Measurements from ENCODE around the gene KDM4D.
"Not testable (repeated sequence)": the region's sequence is repeated elsewhere in the genome, so short reads cannot be mapped to it uniquely, and the experiment has no call there.

The KDM4D gene

GRCh38 chr11:95037356-95038035 is 64.0 kb downstream of the KDM4D start:
- not testable (repeated sequence) for DNase-seq

- no peak for DNase-seq
Measured at GRCh38 chr11:95042239-95042638, 68.7 kb downstream of the KDM4D start.

DNA sequence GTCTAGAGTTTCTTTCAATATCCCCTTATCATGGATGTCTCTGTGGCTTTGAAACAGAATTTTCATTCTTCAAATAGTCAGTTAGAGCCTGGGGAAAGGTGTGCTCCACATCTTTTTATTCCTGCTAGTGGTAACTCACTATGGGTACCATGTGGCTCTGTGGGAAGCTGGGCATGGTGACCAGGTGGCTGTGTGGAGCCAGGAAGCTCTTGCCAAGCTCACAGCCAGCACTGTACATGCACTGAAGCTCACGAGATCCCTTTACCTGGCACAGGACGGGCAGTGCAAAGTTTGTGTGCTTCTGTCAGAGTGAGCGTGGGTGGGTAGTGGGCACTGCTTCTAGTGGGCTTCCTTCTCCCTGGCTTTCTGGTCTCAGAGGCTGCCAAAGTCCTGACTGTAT is 69.4 kb downstream of the KDM4D start:
- no peak for DNase-seq

- DNase-seq, result no peak
Measured at GRCh38 chr11:95044010-95044409, 70.5 kb downstream of the KDM4D start.

- DNase-seq, result no peak
Measured at GRCh38 chr11:95045812-95046211, 72.3 kb downstream of the KDM4D start.
